Erythroblast (primary cell): ENCODE data around the gene C1GALT1.
"Not testable (repeated sequence)": the region's sequence is repeated elsewhere in the genome, so short reads cannot be mapped to it uniquely, and the experiment has no call there.

Experiments
- DNase-seq, 2 experiments: peaks; one replicate each; lab custom pipeline; 2025; lab: John Stamatoyannopoulos, UW
- GATA1 ChIP-seq: IDR thresholded peaks from 2 replicates; pipeline ENCODE4 v1.6.1; 2011; ENCODE audit warnings: low read depth, mild to moderate bottlenecking, control low read depth, low read length, moderate library complexity
- POLR2A ChIP-seq: IDR thresholded peaks from 2 replicates; pipeline ENCODE4 v1.6.1; 2011; ENCODE audit warnings: mild to moderate bottlenecking, low read length

The C1GALT1 gene

GRCh38 chr7:7178906-7179305, 3.4 kb upstream of the C1GALT1 start:
- no peak for TF ChIP-seq POLR2A
- TF ChIP-seq GATA1, result no peak
- no peak for DNase-seq

GRCh38 chr7:7180725-7181449, 1.5 kb upstream of the C1GALT1 start:
- no peak for DNase-seq
- TF ChIP-seq GATA1 (no peak), POLR2A (no peak)

- DNase-seq, result peak; percentile 84 to 86
- TF ChIP-seq GATA1, result no peak
- TF ChIP-seq POLR2A, result no peak
These were observed 707 bp upstream of the C1GALT1 start for GRCh38 chr7:7181519-7182155.

GRCh38 chr7:7183061-7183837, 905 bp downstream of the C1GALT1 start:
- peak; percentile 74 to 82 for DNase-seq
- no peak for TF ChIP-seq POLR2A
- TF ChIP-seq GATA1, result no peak

- no peak for TF ChIP-seq GATA1
- no peak for TF ChIP-seq POLR2A
- DNase-seq, result peak; percentile 20 to 56
These were observed 1.6 kb downstream of the C1GALT1 start for GRCh38 chr7:7183838-7184463.

- DNase-seq, result no peak
- TF ChIP-seq GATA1 (no peak), POLR2A (no peak)
These were observed 3.1 kb downstream of the C1GALT1 start for GRCh38 chr7:7185371-7185989.

GRCh38 chr7:7188091-7188490, 5.7 kb downstream of the C1GALT1 start:
- DNase-seq, result no peak
- TF ChIP-seq GATA1 (no peak), POLR2A (no peak)

- DNase-seq, result no peak
- TF ChIP-seq GATA1 (no peak), POLR2A (no peak)
These were observed 6.4 kb downstream of the C1GALT1 start for GRCh38 chr7:7188742-7189141.

- TF ChIP-seq GATA1, result no peak
- no peak for TF ChIP-seq POLR2A
These were observed 7.8 kb downstream of the C1GALT1 start for GRCh38 chr7:7190142-7190541.

GRCh38 chr7:7191137-7191536, 8.8 kb downstream of the C1GALT1 start:
- no peak for DNase-seq
- no peak for TF ChIP-seq GATA1
- TF ChIP-seq POLR2A, result no peak

More at GRCh38 chr7:7190142-7190541, 7.8 kb downstream of the C1GALT1 start:
- no peak for DNase-seq

- not testable (repeated sequence) for DNase-seq
These were observed 10.7 kb downstream of the C1GALT1 start for GRCh38 chr7:7192798-7193788.

GRCh38 chr7:7199592-7199991, 17.2 kb downstream of the C1GALT1 start:
- DNase-seq, result not testable (repeated sequence)

- not testable (repeated sequence) for DNase-seq
These were observed 17.9 kb downstream of the C1GALT1 start for GRCh38 chr7:7200255-7200654.
